GM23338 (cell line): ENCODE results near the gene F8. TPM values are rescaled to one million over a fixed set of nuclear protein-coding genes. Genes with fewer than 3 reads are reported as not detected.

Source experiments
- ATAC-seq: fragments of 200-7000 bp; cut with Tn5 transposase; 3 replicates; pipeline ENCODE4 v1.9.1; 2020
- DNase-seq: peaks from one replicate; pipeline ENCODE4 v3.0.0-alpha.2; 2015; ENCODE audit warnings: low spot score
- H2AFZ ChIP-seq: fragments of 200-600 bp; sonication (generic); 2 replicates; pipeline ENCODE4 v1.8.0; 2016; ENCODE audit warnings: antibody characterized with exemption, mild to moderate bottlenecking, moderate library complexity
- H3F3A ChIP-seq: fragments of 200-600 bp; sonication (generic); replicated peaks from 2 replicates; pipeline ENCODE4 v1.8.0; 2017; ENCODE audit warnings: antibody characterized with exemption, mixed run types, low read depth
- H3K27ac ChIP-seq: fragments of 200-600 bp; sonication (generic); 2 replicates; pipeline ENCODE4 v1.6.1; 2016; ENCODE audit warnings: low read depth
- H3K27me3 ChIP-seq: fragments of 200-600 bp; sonication (generic); 2 replicates; pipeline ENCODE4 v1.8.0; 2016; ENCODE audit warnings: mild to moderate bottlenecking, mixed run types, moderate library complexity; ENCODE audit not compliant: insufficient read depth
- H3K36me3 ChIP-seq: fragments of 200-600 bp; sonication (generic); 2 replicates; pipeline ENCODE4 v1.8.0; 2016; ENCODE audit warnings: mild to moderate bottlenecking; ENCODE audit not compliant: insufficient read depth
- H3K4me1 ChIP-seq: fragments of 200-600 bp; sonication (generic); 2 replicates; pipeline ENCODE4 v1.8.0; 2016; ENCODE audit warnings: mild to moderate bottlenecking, moderate library complexity; ENCODE audit not compliant: insufficient read depth
- H3K4me2 ChIP-seq: fragments of 200-600 bp; sonication (generic); 2 replicates; pipeline ENCODE4 v1.7.1; 2017; ENCODE audit warnings: mixed run types
- H3K4me3 ChIP-seq: fragments of 200-600 bp; sonication (generic); 2 replicates; pipeline ENCODE4 v1.6.1; 2016; ENCODE audit warnings: mixed run types
- H3K79me2 ChIP-seq: fragments of 200-600 bp; sonication (generic); replicated peaks from 2 replicates; pipeline ENCODE4 v1.8.0; 2017; ENCODE audit warnings: mild to moderate bottlenecking; ENCODE audit not compliant: insufficient read depth
- H3K9me2 ChIP-seq: fragments of 200-600 bp; sonication (generic); 2 replicates; pipeline ENCODE4 v1.8.0; 2017; ENCODE audit not compliant: insufficient read depth
- H4K20me1 ChIP-seq: fragments of 200-600 bp; sonication (generic); replicated peaks from 2 replicates; pipeline ENCODE4 v1.8.0; 2017; ENCODE audit warnings: mild to moderate bottlenecking; ENCODE audit not compliant: insufficient read depth
- H3K27ac Mint-ChIP-seq: 2 replicates; pipeline ENCODE4 v1.8.0; 2020; ENCODE audit warnings: inconsistent platforms, mild to moderate bottlenecking, moderate library complexity, mixed read lengths
- H3K27me3 Mint-ChIP-seq: 3 replicates; pipeline ENCODE4 v1.8.0; 2022; ENCODE audit warnings: low read depth, mild to moderate bottlenecking, moderate library complexity, mixed read lengths, inconsistent platforms; ENCODE audit not compliant: insufficient read depth, poor library complexity
- H3K36me3 Mint-ChIP-seq: 3 replicates; pipeline ENCODE4 v1.8.0; 2021; ENCODE audit warnings: low read depth, mild to moderate bottlenecking, inconsistent platforms, moderate library complexity, mixed read lengths
- H3K4me1 Mint-ChIP-seq: 3 replicates; pipeline ENCODE4 v1.8.0; 2020; ENCODE audit warnings: mild to moderate bottlenecking, inconsistent platforms, mixed read lengths
- H3K4me3 Mint-ChIP-seq: 3 replicates; pipeline ENCODE4 v1.8.0; 2021; ENCODE audit warnings: moderate library complexity, mild to moderate bottlenecking, inconsistent platforms, mixed read lengths
- H3K9me3 Mint-ChIP-seq: 3 replicates; pipeline ENCODE4 v1.8.0; 2020; ENCODE audit warnings: moderate library complexity, mild to moderate bottlenecking, inconsistent platforms, mixed read lengths
- CREB1 ChIP-seq: fragments of 250-450 bp; sonication (Bioruptor Pico); IDR thresholded peaks from 2 replicates; pipeline ENCODE4 v1.5.0; 2020; ENCODE audit warnings: low read depth, mild to moderate bottlenecking, moderate library complexity
- POLR2AphosphoS5 ChIP-seq: IDR thresholded peaks from 2 replicates; pipeline ENCODE4 v1.6.1; 2016; ENCODE audit warnings: antibody characterized with exemption, low read depth
- REST ChIP-seq: IDR thresholded peaks from one replicate; pipeline ENCODE4 v1.6.1; 2018; ENCODE audit warnings: antibody characterized with exemption; ENCODE audit not compliant: unreplicated experiment
- STAT1 ChIP-seq: IDR thresholded peaks from one replicate; pipeline ENCODE4 v1.6.1; 2016; ENCODE audit warnings: antibody characterized with exemption; ENCODE audit not compliant: unreplicated experiment
- ZNF331 ChIP-seq: fragments of 250-450 bp; sonication (Bioruptor Pico); IDR thresholded peaks from 2 replicates; pipeline ENCODE4 v1.5.0; 2020; ENCODE audit warnings: low read depth, mild to moderate bottlenecking, moderate library complexity
- ZNF462 ChIP-seq: fragments of 250-450 bp; sonication (Bioruptor Pico); IDR thresholded peaks from 2 replicates; pipeline ENCODE4 v1.5.0; 2020; ENCODE audit warnings: mild to moderate bottlenecking, moderate library complexity
- polyA plus RNA-seq: library from polyadenylated mRNA; unstranded; fragments of >200 nt; fragmentation: Nextera tagmentation; extraction: Ambion mirVana; gene quantifications from 2 replicates; pipeline ENCODE4 v1.2.1, GENCODE V29; 2016
- total RNA-seq: library from RNA; depleted of rRNA; stranded (reverse); fragments of >200 nt; shearing (Covaris generic); gene quantifications from 2 replicates; pipeline ENCODE4 v1.2.3, GENCODE V29; 2014
- TF ChIP-seq, protein P1 (sequence below), 2 experiments: fragments of 200-600 bp in 1 of 2; sonication (generic) in 1 of 2; conservative IDR thresholded peaks; 2 replicates each; pipeline versions ENCODE4 v1.5.1 to v1.6.1; 2016 to 2017; ENCODE audit warnings: antibody characterized with exemption in 2 of 2, low read depth in 2 of 2, mild to moderate bottlenecking in 2 of 2, moderate library complexity in 1 of 2

Gene F8
- total and polyA plus RNA-seq, 2 experiments from 2014 or later, result 0.70 to 1.8 TPM

GRCh38 chrX:154991039-154991438 lies 31.5 kb downstream of the F8 start:
- H3K4me1 Mint-ChIP-seq, result no peaks in the 10 kb centered on the region
- no peak for ATAC-seq
- TF ChIP-seq CREB1 (CRISPR knock-in tag), result no peak
- TF ChIP-seq STAT1, result no peak
- TF ChIP-seq REST, result no peak
- TF ChIP-seq POLR2AphosphoS5, result no peak
- TF ChIP-seq ZNF462, result no peak
- TF ChIP-seq ZNF331 (CRISPR knock-in tag), result no peak
- TF ChIP-seq, protein P1, sequence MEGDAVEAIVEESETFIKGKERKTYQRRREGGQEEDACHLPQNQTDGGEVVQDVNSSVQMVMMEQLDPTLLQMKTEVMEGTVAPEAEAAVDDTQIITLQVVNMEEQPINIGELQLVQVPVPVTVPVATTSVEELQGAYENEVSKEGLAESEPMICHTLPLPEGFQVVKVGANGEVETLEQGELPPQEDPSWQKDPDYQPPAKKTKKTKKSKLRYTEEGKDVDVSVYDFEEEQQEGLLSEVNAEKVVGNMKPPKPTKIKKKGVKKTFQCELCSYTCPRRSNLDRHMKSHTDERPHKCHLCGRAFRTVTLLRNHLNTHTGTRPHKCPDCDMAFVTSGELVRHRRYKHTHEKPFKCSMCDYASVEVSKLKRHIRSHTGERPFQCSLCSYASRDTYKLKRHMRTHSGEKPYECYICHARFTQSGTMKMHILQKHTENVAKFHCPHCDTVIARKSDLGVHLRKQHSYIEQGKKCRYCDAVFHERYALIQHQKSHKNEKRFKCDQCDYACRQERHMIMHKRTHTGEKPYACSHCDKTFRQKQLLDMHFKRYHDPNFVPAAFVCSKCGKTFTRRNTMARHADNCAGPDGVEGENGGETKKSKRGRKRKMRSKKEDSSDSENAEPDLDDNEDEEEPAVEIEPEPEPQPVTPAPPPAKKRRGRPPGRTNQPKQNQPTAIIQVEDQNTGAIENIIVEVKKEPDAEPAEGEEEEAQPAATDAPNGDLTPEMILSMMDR (conservative IDR thresholded peaks at IDR 0.05; ENCODE audit: low read depth in 2 of 2), result no peak

More at GRCh38 chrX:154991039-154991438, 31.5 kb downstream of the F8 start:
- H4K20me1 ChIP-seq, result no peaks in the 10 kb centered on the region
- no peak overlapping the region for H3K4me3 Mint-ChIP-seq
- H3K9me3 Mint-ChIP-seq, result no peaks in the 10 kb centered on the region
- H3K4me1 ChIP-seq, result 0 out of 2 replicates have a peak, but pooled peaks cover 5% of the 10 kb centered on the region
- H3K27ac ChIP-seq, result no peak overlapping the region
- no peak overlapping the region for H3K4me2 ChIP-seq
- no peaks in the 10 kb centered on the region for H3K36me3 Mint-ChIP-seq
- no peak overlapping the region for H3K27ac Mint-ChIP-seq
- H3K27me3 Mint-ChIP-seq, result no peaks in the 10 kb centered on the region
- DNase-seq, result no peak
- H3K27me3 ChIP-seq, result no peaks in the 10 kb centered on the region
- no peaks in the 10 kb centered on the region for H3K9me2 ChIP-seq
- H3K4me3 ChIP-seq, result no peak overlapping the region
- H3K79me2 ChIP-seq, result no peaks in the 10 kb centered on the region
- H3F3A ChIP-seq, result no peaks in the 10 kb centered on the region
- no peaks in the 10 kb centered on the region for H3K36me3 ChIP-seq
- H2AFZ ChIP-seq, result no peak overlapping the region
